ENCODE measurements around the gene TGFBR3L.
A peak's percentile ranks its signal among the peaks of the same experiment; 100 is the strongest.
"Not testable (repeated sequence)": the region's sequence is repeated elsewhere in the genome, so short reads cannot be mapped to it uniquely, and the experiment has no call there.

The TGFBR3L gene

GRCh38 chr19:7879111-7879807, 35.4 kb upstream of the TGFBR3L start:
- no peak overlapping the region for H3K9ac ChIP-seq
- H3K4me2 ChIP-seq, result peak overlapping the region; percentile 52
- peaks cover 40% of the 10 kb centered on the region for H3K4me1 ChIP-seq
- TF ChIP-seq Cebpa-rat (IDR thresholded peaks at IDR 0.05), result no peak
- H3K27ac ChIP-seq, result peak overlapping the region; percentile 63
- H3K4me3 ChIP-seq, result no peak overlapping the region
- H3K9me3 ChIP-seq, result no peaks in the 10 kb centered on the region
- H4K20me1 ChIP-seq, result no peaks in the 10 kb centered on the region
- H3K36me3 ChIP-seq, result no peaks in the 10 kb centered on the region
- no peaks in the 10 kb centered on the region for H3K27me3 ChIP-seq

DNA sequence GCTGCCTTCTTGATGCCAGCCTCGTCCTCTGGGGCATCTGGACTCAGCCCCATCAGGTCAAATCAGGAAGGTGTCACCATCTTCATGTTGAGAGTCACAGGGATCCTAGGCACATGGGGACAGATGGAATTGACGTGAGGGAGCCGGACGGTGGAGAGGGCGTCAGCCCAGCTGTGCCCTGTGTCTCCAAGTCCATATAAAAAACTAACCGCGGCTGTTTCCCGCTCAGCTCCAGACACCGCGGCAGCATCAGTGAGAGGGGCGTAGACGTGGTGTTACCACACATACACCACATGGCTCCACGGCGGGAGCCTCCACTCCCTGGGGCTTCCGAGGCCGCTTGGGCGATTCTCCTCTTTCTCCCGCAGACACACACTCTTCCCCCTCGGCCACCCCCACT, 34.8 kb upstream of the TGFBR3L start:
- Histone ChIP-seq H3K9me3 (no peaks in the 10 kb centered on the region), H3K4me1 (peaks cover 34% of the 10 kb centered on the region), H3K9ac (no peak overlapping the region), H3K27me3 (no peaks in the 10 kb centered on the region), H4K20me1 (no peaks in the 10 kb centered on the region), H3K4me2 (peak overlapping the region; percentile 52; the same call in 1 of the 2 replicates), H3K4me3 (no peak overlapping the region), H3K36me3 (no peaks in the 10 kb centered on the region), H3K27ac (no peak overlapping the region)
- TF ChIP-seq Cebpa-rat (IDR thresholded peaks at IDR 0.05), result no peak

- H3K9ac ChIP-seq, result no peak overlapping the region
- no peak for TF ChIP-seq Cebpa-rat (IDR thresholded peaks at IDR 0.05)
- H3K27ac ChIP-seq, result no peak overlapping the region
- H3K4me1 ChIP-seq, result peaks cover 28% of the 10 kb centered on the region
- no peaks in the 10 kb centered on the region for H3K27me3 ChIP-seq
- no peak overlapping the region for H3K4me3 ChIP-seq
- H4K20me1 ChIP-seq, result no peaks in the 10 kb centered on the region
- H3K9me3 ChIP-seq, result no peaks in the 10 kb centered on the region
- no peaks in the 10 kb centered on the region for H3K36me3 ChIP-seq
- H3K4me2 ChIP-seq, result no peak overlapping the region
Measured at GRCh38 chr19:7881910-7882309, 32.7 kb upstream of the TGFBR3L start.

DNA sequence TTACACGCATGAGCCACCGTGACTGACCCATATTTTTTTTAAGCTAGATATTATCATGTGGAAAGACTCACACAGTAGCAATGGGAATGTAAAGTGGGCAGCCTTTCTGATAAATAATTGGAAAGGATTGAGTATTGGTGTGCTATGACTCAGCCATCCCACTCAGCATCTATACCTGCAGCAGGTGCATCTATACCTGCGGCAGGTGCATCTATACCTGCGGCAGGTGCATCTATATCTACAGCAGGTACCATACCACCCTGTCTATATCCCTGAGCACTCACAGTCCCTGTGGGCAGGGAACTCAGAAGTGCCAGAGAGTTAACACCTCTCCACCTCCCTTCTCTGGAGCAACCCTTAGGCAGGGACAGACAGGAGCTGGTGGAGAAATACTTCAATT, 31.5 kb upstream of the TGFBR3L start:
- H3K36me3 ChIP-seq, result no peaks in the 10 kb centered on the region
- no peaks in the 10 kb centered on the region for H3K9me3 ChIP-seq
- no peak for TF ChIP-seq Cebpa-rat (IDR thresholded peaks at IDR 0.05)
- no peak overlapping the region for H3K4me2 ChIP-seq
- no peak overlapping the region for H3K9ac ChIP-seq
- no peaks in the 10 kb centered on the region for H4K20me1 ChIP-seq
- H3K4me1 ChIP-seq, result peaks cover 28% of the 10 kb centered on the region
- H3K27ac ChIP-seq, result no peak overlapping the region
- peaks cover 6% of the 10 kb centered on the region; the same call in 1 of the 2 replicates for H3K27me3 ChIP-seq
- no peak overlapping the region for H3K4me3 ChIP-seq

DNA sequence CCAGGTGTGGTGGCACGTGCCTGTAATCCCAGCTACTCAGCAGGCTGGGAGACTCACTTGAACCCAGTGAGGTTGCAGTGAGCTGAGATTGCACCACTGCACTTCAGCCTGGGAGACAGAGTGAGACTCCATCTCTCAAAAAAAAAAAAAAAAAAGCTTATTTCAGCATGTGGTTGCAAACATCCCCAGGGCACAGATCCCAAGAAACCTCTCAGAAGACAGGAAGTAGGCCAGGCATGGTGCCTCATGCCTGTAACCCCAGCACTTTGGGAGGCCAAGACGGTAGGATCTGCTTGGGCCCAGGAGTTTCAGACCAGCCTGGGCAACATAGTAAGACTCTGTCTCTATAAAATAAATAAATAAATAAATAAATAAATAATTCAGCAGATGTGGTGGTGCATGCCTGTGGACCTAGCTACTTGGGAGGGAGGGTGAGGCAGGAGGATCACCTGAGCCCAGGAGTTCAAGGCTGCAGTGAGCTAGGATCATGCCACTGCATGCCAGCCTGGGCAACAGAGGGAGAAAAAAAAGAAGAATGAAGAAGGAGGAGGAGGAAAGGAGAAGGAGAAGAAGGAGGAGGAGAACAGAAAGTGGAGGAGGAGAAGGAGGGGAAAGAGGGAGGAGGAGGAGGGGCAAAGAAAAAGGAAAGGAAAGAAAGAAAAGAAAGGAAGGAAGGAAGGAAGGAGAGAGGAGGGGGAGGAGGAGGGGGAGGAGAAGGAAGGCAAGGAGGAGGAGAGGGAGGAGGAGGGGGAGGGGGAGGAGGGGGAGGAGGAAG, 30.6 kb upstream of the TGFBR3L start:
- TF ChIP-seq Cebpa-rat (IDR thresholded peaks at IDR 0.05), result no peak
- H4K20me1 ChIP-seq, result no peaks in the 10 kb centered on the region
- H3K27ac ChIP-seq, result no peak overlapping the region
- H3K4me1 ChIP-seq, result peaks cover 23% of the 10 kb centered on the region
- H3K4me3 ChIP-seq, result no peak overlapping the region
- H3K9me3 ChIP-seq, result no peaks in the 10 kb centered on the region
- H3K9ac ChIP-seq, result no peak overlapping the region
- peak overlapping the region; percentile 30 for H3K4me2 ChIP-seq
- H3K36me3 ChIP-seq, result no peaks in the 10 kb centered on the region
- peaks cover 14% of the 10 kb centered on the region; the same call in 1 of the 2 replicates for H3K27me3 ChIP-seq

- no peaks in the 10 kb centered on the region for H4K20me1 ChIP-seq
- H3K9me3 ChIP-seq, result no peaks in the 10 kb centered on the region
- no peak overlapping the region for H3K9ac ChIP-seq
- H3K36me3 ChIP-seq, result no peaks in the 10 kb centered on the region
- H3K4me2 ChIP-seq, result no peak overlapping the region
- H3K27me3 ChIP-seq, result peaks cover 17% of the 10 kb centered on the region; the same call in 1 of the 2 replicates
- no peak overlapping the region for H3K4me3 ChIP-seq
- no peak for TF ChIP-seq Cebpa-rat (IDR thresholded peaks at IDR 0.05)
- H3K4me1 ChIP-seq, result peaks cover 13% of the 10 kb centered on the region
- H3K27ac ChIP-seq, result no peak overlapping the region
Measured at GRCh38 chr19:7885818-7886217, 28.8 kb upstream of the TGFBR3L start.

DNA sequence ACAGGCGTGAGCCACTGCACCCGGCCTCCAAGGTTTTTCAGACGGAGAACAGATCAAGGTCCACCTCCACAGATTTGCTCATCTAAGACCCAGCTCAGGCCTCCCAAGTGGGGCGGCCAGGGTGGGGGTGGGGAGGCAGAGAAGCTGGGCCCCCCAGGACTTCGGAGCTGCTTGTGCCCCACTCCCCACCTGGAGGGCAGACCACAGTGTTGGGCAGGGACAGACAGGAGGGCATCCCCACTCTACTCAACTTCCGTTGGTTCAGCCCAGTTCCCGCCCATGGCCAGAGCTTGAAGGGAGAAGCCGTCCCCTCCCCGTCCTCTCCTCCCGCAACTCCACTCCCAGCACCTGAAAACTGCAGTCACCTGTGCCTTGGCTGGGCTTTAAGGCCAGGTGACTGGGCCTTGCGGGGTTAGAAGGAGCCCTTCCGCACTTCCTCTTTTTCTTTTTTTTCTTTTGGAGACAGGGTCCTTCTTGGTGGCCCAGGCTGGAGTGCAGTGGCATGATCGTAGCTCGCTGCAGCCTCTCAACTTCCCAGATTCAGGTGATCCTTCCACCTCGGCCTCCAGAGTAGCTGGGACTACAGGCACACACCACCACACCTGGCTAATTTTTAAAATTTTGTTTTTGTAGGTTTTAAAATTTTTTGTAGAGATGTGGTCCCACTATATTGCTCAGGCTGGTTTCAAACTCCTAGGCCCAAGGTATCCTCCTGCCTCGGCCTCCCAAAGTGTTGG, 27.1 kb upstream of the TGFBR3L start:
- Histone ChIP-seq H3K4me1 (peaks cover 31% of the 10 kb centered on the region), H3K27ac (no peak overlapping the region), H3K9me3 (no peaks in the 10 kb centered on the region), H3K27me3 (peaks cover 17% of the 10 kb centered on the region; the same call in 1 of the 2 replicates), H3K36me3 (no peaks in the 10 kb centered on the region), H3K4me3 (no peak overlapping the region), H3K9ac (no peak overlapping the region), H4K20me1 (no peaks in the 10 kb centered on the region), H3K4me2 (no peak overlapping the region)
- no peak for TF ChIP-seq Cebpa-rat (IDR thresholded peaks at IDR 0.05)

GRCh38 chr19:7888145-7888825, 26.3 kb upstream of the TGFBR3L start, which contains the start of gene LRRC8E:
TSS of gene LRRC8E (plus strand) at chr19:7888510. CDS start at chr19:7895604, 7,094 bp downstream.
- H3K4me3 ChIP-seq, result no peak within 1 kb of the TSS
- H3K27me3 ChIP-seq, result peaks cover 17% of the 10 kb centered on the region; the same call in 1 of the 2 replicates
- no peaks in the 10 kb centered on the region for H4K20me1 ChIP-seq
- no peaks in the 10 kb centered on the region for H3K9me3 ChIP-seq
- H3K4me2 ChIP-seq, result no peak within 1 kb of the TSS
- H3K36me3 ChIP-seq, result no peaks in the 10 kb centered on the region
- H3K27ac ChIP-seq, result no peak within 1 kb of the TSS
- peaks cover 35% of the 10 kb centered on the region for H3K4me1 ChIP-seq
- TF ChIP-seq Cebpa-rat (IDR thresholded peaks at IDR 0.05), result no peak
- H3K9ac ChIP-seq, result no peak within 1 kb of the TSS

- peaks cover 30% of the 10 kb centered on the region for H3K4me1 ChIP-seq
- TF ChIP-seq Cebpa-rat (IDR thresholded peaks at IDR 0.05), result no peak
- no peaks in the 10 kb centered on the region for H3K36me3 ChIP-seq
- H3K9me3 ChIP-seq, result no peaks in the 10 kb centered on the region
- H3K4me2 ChIP-seq, result no peak overlapping the region
- no peak overlapping the region for H3K27ac ChIP-seq
- H3K9ac ChIP-seq, result no peak overlapping the region
- no peak overlapping the region for H3K4me3 ChIP-seq
- peaks cover 17% of the 10 kb centered on the region; the same call in 1 of the 2 replicates for H3K27me3 ChIP-seq
- H4K20me1 ChIP-seq, result no peaks in the 10 kb centered on the region
Measured at GRCh38 chr19:7888826-7889217, 25.8 kb upstream of the TGFBR3L start.

- H3K27me3 ChIP-seq, H3K4me2 ChIP-seq, H3K27ac ChIP-seq, H3K9me3 ChIP-seq, H3K36me3 ChIP-seq, H3K4me3 ChIP-seq, H4K20me1 ChIP-seq, H3K9ac ChIP-seq: not testable (repeated sequence)
- H3K4me1 ChIP-seq, result peaks cover 29% of the 10 kb centered on the region
Measured at GRCh38 chr19:7893362-7894101, 21.1 kb upstream of the TGFBR3L start.

All from BLaER1 (cell line).